Measurements from ENCODE around the gene SIRT4. TPM values are rescaled to one million over a fixed set of nuclear protein-coding genes. Genes with fewer than 3 reads are reported as not detected.

Gene SIRT4
- total RNA-seq, 2 donors from 2014 or later: 1.3 to 1.6 TPM

DNA sequence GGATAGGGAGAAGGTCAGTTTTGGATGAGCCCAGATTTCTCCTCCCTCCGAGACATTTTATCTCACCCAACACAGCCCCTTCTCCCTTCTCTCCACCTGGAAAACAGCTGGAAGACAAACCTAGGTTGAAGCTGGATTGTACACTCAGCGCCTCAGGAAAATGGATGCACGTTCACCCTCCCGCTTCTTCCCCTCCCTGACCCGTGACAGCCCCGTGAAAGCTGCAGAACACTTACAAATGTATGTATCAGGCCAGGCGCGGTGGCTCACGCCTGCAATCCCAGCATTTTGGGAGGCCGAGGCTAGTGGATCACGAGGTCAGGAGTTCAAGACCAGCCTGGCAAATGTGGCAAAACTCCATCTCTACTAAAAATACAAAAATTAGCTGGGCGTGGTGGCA lies 14.6 kb upstream of the SIRT4 start:
- H3K9ac ChIP-seq (ENCODE audit: low read depth in 2 of 2, low read length in 2 of 2): no peak overlapping the region
- H3K36me3 ChIP-seq: no peaks in the 10 kb centered on the region
- H3K4me3 ChIP-seq: no peak overlapping the region
- no peak overlapping the region for H3K27ac ChIP-seq
- H3K27me3 ChIP-seq: no peaks in the 10 kb centered on the region
- intact Hi-C loops (cut with DNase I): no loop called here
- H3K4me1 ChIP-seq: no peaks in the 10 kb centered on the region
- DNase-seq: no peak
- TF ChIP-seq, protein P1, sequence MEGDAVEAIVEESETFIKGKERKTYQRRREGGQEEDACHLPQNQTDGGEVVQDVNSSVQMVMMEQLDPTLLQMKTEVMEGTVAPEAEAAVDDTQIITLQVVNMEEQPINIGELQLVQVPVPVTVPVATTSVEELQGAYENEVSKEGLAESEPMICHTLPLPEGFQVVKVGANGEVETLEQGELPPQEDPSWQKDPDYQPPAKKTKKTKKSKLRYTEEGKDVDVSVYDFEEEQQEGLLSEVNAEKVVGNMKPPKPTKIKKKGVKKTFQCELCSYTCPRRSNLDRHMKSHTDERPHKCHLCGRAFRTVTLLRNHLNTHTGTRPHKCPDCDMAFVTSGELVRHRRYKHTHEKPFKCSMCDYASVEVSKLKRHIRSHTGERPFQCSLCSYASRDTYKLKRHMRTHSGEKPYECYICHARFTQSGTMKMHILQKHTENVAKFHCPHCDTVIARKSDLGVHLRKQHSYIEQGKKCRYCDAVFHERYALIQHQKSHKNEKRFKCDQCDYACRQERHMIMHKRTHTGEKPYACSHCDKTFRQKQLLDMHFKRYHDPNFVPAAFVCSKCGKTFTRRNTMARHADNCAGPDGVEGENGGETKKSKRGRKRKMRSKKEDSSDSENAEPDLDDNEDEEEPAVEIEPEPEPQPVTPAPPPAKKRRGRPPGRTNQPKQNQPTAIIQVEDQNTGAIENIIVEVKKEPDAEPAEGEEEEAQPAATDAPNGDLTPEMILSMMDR (IDR thresholded peaks at IDR 0.05): no peak
- H3K9me3 ChIP-seq: no peaks in the 10 kb centered on the region

DNA sequence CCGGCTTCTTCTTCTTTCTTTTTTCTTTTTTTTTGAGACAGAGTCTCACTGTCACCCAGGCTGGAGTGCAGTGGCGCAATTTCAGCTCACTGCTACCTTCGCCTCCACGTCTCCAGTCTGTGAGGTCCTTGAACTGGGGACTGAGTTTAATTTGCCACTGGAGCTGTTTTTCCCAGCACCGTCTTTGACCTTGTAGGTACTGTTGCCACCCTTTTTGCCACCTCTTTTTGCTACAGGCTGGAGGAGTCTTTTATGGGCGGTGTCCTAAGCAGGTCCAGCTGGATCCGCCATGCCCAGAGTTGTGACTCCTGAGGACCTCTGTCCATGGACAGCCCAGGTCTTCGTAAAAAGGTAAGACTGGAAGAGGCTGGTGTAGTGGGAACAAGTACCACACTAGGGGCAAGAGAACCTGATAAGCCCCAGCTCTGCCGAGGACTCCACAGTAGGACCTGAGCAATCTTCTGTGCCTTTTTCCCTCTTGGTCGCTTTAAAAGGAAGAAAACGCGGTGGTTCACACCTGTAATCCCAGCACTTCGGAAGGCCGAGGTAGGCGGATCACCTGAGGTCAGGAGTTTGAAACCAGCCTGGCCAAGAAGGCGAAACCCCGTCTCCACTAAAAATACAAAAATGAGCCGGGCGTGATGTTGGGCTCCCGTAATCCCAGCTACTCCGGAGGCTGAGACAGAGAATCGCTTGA lies 11.4 kb upstream of the SIRT4 start:
- Histone ChIP-seq H3K4me3 (peak overlapping the region; percentile 12), H3K4me1 (no peaks in the 10 kb centered on the region), H3K36me3 (no peaks in the 10 kb centered on the region), H3K9ac (ENCODE audit: low read depth in 2 of 2, low read length in 2 of 2) (peak overlapping the region; percentile 58 to 67), H3K27ac (peak overlapping the region; percentile 92), H3K27me3 (no peaks in the 10 kb centered on the region), H3K9me3 (no peaks in the 10 kb centered on the region)
- intact Hi-C loops (cut with DNase I): no loop called here
- TF ChIP-seq, protein P1 (IDR thresholded peaks at IDR 0.05): no peak
- DNase-seq: peak; percentile 60

- H3K4me1 ChIP-seq: no peaks in the 10 kb centered on the region
- H3K27ac ChIP-seq: peak overlapping the region; percentile 92
- H3K36me3 ChIP-seq: no peaks in the 10 kb centered on the region
- TF ChIP-seq, protein P1 (IDR thresholded peaks at IDR 0.05): no peak
- intact Hi-C loops (cut with DNase I): no loop called here
- H3K4me3 ChIP-seq: peak overlapping the region; percentile 38
- H3K27me3 ChIP-seq: no peaks in the 10 kb centered on the region
- H3K9ac ChIP-seq (ENCODE audit: low read depth in 2 of 2, low read length in 2 of 2): peak overlapping the region; percentile 65 to 67
- H3K9me3 ChIP-seq: no peaks in the 10 kb centered on the region
- no peak for DNase-seq
Measured at GRCh38 chr12:120292411-120292660, 9.8 kb upstream of the SIRT4 start.

DNA sequence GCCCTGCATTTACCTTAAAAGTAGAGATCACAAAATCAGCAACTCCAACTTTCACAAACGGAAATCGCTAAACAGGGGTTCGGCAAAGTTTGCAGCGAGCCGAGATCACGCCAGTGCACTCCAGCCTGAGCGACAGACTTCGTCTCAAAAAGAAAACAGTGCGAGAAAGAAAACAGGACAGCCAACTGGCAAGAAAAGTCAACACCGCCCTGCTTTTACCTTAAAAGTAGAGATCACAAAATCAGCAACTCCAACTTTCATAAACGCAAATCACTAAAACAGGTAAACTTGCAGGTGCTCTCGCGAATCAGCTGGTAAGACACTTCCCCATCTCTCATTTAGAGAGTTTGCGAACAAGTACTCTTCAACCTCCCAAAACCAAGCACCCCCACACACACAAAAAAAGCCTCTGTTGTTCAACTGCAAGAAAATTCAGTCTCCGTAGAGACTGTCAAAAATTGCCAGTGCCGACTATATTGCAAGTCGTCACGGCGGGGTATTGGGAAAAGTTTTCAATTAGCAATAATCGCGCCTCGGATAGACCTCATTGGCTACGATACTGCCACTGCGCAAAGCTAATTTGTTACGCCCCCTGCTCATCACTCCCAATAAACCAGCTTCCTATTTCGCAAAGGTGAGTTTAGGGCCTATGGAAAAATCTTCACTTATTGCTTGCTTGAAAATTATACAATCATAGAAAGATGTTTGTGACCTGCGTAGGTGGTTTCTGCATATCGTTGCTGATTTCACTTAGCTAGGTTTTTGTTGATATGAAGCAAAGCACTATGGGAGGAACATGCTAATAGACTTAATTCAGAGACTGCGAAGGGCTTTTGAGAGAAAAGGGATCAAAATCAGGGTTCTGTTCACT lies 9.2 kb upstream of the SIRT4 start, which contains the start of gene RNU4-1:
TSS of gene RNU4-1 (minus strand) at position 577 of the 871 bp plus-strand sequence.
- peak within 1 kb of the TSS; percentile 65 to 67 for H3K9ac ChIP-seq (ENCODE audit: low read depth in 2 of 2, low read length in 2 of 2)
- H3K9me3 ChIP-seq: no peaks in the 10 kb centered on the region
- TF ChIP-seq, protein P1 (IDR thresholded peaks at IDR 0.05): no peak
- H3K27me3 ChIP-seq: no peaks in the 10 kb centered on the region
- intact Hi-C loops (cut with DNase I): no loop called here
- peak within 1 kb of the TSS; percentile 92 for H3K27ac ChIP-seq
- H3K4me3 ChIP-seq: peak within 1 kb of the TSS; percentile 38
- peak; percentile 79 for DNase-seq
- no peaks in the 10 kb centered on the region for H3K36me3 ChIP-seq
- no peaks in the 10 kb centered on the region for H3K4me1 ChIP-seq

- no peak for DNase-seq
- Histone ChIP-seq H3K27ac (no peak overlapping the region), H3K36me3 (no peaks in the 10 kb centered on the region), H3K4me1 (no peaks in the 10 kb centered on the region), H3K9ac (ENCODE audit: low read depth in 2 of 2, low read length in 2 of 2) (no peak overlapping the region), H3K27me3 (no peaks in the 10 kb centered on the region), H3K4me3 (no peak overlapping the region), H3K9me3 (no peaks in the 10 kb centered on the region)
- TF ChIP-seq, protein P1 (IDR thresholded peaks at IDR 0.05): no peak
- intact Hi-C loops (cut with DNase I): no loop called here
Measured at GRCh38 chr12:120314220-120314619, 12.1 kb downstream of the SIRT4 start.
